Endothelial cell (in vitro differentiated cells): ENCODE measurements around the gene EWSR1. TPM values are rescaled to one million over a fixed set of nuclear protein-coding genes. Genes with fewer than 3 reads are reported as not detected.

Source experiments
- DNase-seq: peaks from one replicate; pipeline ENCODE4 v3.0.0; 2021; ENCODE audit warnings: low spot score
- H3K27ac Mint-ChIP-seq: one replicate; pipeline ENCODE4 v1.8.0; 2021; ENCODE audit warnings: mixed read lengths, inconsistent platforms; ENCODE audit not compliant: unreplicated experiment
- H3K27me3 Mint-ChIP-seq: one replicate; pipeline ENCODE4 v1.8.0; 2021; ENCODE audit warnings: mild to moderate bottlenecking, moderate library complexity, mixed read lengths, inconsistent platforms; ENCODE audit not compliant: unreplicated experiment
- H3K36me3 Mint-ChIP-seq: one replicate; pipeline ENCODE4 v1.8.0; 2021; ENCODE audit warnings: mild to moderate bottlenecking, low read depth, mixed read lengths, inconsistent platforms; ENCODE audit not compliant: unreplicated experiment
- H3K4me1 Mint-ChIP-seq: one replicate; pipeline ENCODE4 v1.8.0; 2021; ENCODE audit warnings: mild to moderate bottlenecking, mixed read lengths, inconsistent platforms; ENCODE audit not compliant: unreplicated experiment
- H3K4me3 Mint-ChIP-seq: one replicate; pipeline ENCODE4 v1.8.0; 2021; ENCODE audit warnings: mild to moderate bottlenecking, mixed read lengths, inconsistent platforms; ENCODE audit not compliant: unreplicated experiment
- H3K9me3 Mint-ChIP-seq: one replicate; pipeline ENCODE4 v1.8.0; 2021; ENCODE audit warnings: mixed read lengths, inconsistent platforms; ENCODE audit not compliant: unreplicated experiment
- total RNA-seq: library from RNA; stranded (reverse); fragmentation: NEBNext Ultra II Directional; extraction: Animal tissue kit (Norgen Biotek cat#: 25700); gene quantifications from one replicate; pipeline ENCODE4 v1.2.1, GENCODE V29; 2021; ENCODE audit not compliant: unreplicated experiment
- TF ChIP-seq, protein P1 (sequence below): fragments of 200-600 bp; sonication (generic); IDR thresholded peaks from one replicate; pipeline ENCODE4 v1.5.0; 2021; ENCODE audit warnings: antibody characterized with exemption; ENCODE audit not compliant: unreplicated experiment

EWSR1 gene
- total RNA-seq, 1 donor from 2014 or later = 307 TPM

DNA sequence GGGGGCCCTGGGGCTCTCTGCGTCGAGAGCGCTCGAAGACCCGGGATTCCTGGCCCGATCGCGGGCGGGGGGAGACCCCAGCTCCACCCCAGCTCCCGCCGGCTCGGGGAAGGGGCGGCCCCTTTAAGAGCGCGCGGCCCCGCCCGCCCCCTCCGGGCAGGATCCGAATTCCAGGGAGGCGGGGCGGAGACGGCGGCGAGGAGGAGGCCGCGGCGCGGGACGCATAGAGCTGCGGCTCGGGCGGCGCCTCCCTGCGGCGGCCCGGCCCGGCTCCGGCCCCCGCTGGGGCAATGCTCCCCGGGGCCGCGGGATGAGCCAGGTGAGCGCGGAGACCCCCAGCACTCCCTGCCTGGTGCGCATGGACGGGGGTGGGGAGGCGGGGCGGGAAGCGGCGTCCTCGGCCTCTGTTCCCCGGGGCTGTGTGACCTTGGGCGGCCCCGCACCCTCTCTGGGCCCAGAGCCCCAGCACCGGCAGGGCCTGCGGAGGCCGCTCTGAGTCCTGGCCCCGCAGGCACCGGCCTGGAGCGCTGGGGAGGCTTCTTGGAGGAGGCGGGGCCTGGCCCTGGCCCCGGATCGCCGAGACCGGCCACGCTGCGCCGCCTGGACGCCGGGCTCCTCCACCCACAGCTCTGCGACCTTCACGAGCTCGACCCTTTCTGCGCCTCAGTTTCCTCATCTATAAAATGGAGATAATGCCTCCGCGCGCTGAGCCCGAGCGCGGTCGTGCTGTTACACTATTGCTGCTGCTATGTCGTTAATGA, 38.9 kb downstream of the EWSR1 start:
- Mint-ChIP-seq H3K4me1 (peaks cover 20% of the 10 kb centered on the region), H3K4me3 (peak overlapping the region; percentile 97), H3K27ac (peak overlapping the region; percentile 82), H3K36me3 (peaks cover 14% of the 10 kb centered on the region), H3K27me3 (peaks cover 18% of the 10 kb centered on the region), H3K9me3 (no peaks in the 10 kb centered on the region)
- TF ChIP-seq, protein P1, sequence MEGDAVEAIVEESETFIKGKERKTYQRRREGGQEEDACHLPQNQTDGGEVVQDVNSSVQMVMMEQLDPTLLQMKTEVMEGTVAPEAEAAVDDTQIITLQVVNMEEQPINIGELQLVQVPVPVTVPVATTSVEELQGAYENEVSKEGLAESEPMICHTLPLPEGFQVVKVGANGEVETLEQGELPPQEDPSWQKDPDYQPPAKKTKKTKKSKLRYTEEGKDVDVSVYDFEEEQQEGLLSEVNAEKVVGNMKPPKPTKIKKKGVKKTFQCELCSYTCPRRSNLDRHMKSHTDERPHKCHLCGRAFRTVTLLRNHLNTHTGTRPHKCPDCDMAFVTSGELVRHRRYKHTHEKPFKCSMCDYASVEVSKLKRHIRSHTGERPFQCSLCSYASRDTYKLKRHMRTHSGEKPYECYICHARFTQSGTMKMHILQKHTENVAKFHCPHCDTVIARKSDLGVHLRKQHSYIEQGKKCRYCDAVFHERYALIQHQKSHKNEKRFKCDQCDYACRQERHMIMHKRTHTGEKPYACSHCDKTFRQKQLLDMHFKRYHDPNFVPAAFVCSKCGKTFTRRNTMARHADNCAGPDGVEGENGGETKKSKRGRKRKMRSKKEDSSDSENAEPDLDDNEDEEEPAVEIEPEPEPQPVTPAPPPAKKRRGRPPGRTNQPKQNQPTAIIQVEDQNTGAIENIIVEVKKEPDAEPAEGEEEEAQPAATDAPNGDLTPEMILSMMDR = no peak
- peak; percentile 85 for DNase-seq

DNA sequence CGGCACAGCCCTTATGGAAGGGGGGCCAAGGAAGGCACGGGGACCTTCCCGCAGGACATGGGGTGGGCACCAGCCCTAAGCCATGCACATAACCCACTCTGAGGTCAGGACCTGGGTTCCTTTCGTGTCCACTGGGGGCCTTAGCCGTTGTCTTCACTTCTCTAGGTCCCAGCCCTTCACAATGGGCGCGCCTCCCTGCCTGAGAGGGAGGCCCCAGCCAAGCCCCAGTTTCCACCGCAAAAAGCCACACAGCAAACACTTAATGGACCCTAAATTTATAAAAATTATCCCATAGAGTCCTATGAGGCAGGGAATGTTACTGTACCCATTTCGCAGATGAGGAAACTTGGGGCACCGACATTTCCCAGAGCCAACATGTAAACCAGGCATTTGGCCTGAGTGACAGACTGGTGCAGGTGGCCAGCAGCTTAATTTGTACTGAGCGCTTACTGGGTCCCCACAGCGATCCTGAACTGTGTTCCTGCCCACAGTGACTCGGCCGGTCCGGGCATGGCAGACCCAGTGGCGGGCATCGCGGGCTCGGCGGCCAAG, 39.6 kb downstream of the EWSR1 start:
- peaks cover 22% of the 10 kb centered on the region for H3K4me1 Mint-ChIP-seq
- peak overlapping the region; percentile 97 for H3K4me3 Mint-ChIP-seq
- TF ChIP-seq, protein P1 = no peak
- DNase-seq = no peak
- H3K27ac Mint-ChIP-seq = peak overlapping the region; percentile 82
- H3K9me3 Mint-ChIP-seq = no peaks in the 10 kb centered on the region
- H3K36me3 Mint-ChIP-seq = peaks cover 19% of the 10 kb centered on the region
- peaks cover 22% of the 10 kb centered on the region for H3K27me3 Mint-ChIP-seq

DNA sequence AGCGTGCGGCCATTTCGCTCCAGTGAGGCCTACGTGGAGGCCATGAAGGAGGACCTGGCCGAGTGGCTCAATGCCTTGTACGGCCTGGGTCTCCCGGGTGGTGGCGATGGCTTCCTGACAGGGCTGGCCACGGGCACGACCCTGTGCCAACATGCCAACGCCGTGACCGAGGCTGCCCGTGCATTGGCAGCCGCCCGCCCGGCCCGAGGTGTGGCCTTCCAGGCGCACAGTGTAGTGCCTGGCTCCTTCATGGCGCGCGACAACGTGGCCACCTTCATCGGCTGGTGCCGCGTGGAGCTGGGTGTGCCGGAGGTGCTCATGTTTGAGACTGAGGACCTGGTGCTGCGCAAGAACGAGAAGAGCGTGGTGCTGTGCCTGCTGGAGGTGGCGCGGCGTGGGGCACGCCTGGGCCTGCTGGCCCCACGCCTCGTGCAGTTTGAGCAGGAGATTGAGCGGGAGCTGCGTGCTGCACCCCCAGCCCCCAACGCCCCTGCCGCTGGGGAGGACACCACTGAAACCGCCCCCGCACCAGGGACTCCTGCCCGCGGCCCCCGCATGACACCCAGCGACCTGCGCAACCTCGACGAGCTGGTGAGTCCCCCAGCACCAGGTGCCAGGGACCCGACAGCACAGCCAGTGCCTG, 40.2 kb downstream of the EWSR1 start:
- Mint-ChIP-seq H3K4me3 (peak overlapping the region; percentile 97), H3K9me3 (no peaks in the 10 kb centered on the region)

DNA sequence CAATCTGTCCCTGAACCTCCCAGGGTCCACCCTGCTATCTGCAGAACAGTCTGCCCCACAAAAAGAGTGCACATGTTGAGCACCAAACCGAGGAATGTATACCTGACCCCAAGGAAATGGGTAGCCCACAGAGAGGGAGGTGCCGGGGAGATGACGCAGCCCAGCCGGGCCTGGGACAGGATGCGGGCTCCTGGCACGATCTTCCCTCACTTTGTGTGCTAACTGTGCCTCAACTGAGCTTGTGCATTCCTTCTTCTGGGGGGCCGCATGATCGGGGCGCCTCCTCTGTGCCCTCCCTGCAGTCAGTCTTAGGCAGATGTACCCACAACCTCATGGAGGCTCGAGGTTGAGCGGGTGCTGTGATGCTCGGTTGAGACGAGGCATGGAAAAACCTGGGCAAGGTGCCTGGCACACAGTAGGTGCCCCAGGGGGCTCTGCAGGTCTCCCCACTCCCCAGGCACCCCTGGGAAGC, 40.8 kb downstream of the EWSR1 start:
- Mint-ChIP-seq H3K4me3 (peak overlapping the region; percentile 62), H3K4me1 (peaks cover 30% of the 10 kb centered on the region), H3K9me3 (no peaks in the 10 kb centered on the region), H3K36me3 (peaks cover 24% of the 10 kb centered on the region), H3K27ac (no peak overlapping the region), H3K27me3 (peaks cover 28% of the 10 kb centered on the region)
- TF ChIP-seq, protein P1 = no peak
- no peak for DNase-seq

More for the DNA sequence above, 40.2 kb downstream of the EWSR1 start:
- H3K4me1 Mint-ChIP-seq = peaks cover 26% of the 10 kb centered on the region
- peaks cover 24% of the 10 kb centered on the region for H3K27me3 Mint-ChIP-seq
- peaks cover 22% of the 10 kb centered on the region for H3K36me3 Mint-ChIP-seq
- TF ChIP-seq, protein P1 = no peak
- H3K27ac Mint-ChIP-seq = no peak overlapping the region
- no peak for DNase-seq
